Activated T-helper 1 cell treated with anti-CD3 and anti-CD28 coated beads, Interleukin-12 subunit alpha, Interleukin-12 subunit beta, Interleukin-2, Interleukin-4 antibody, amounts not matched to agents 30 ng/mL and 10 ng/mL and 1 ng/mL, durations not matched to agents 14 hours and 24 hours and 36 hours (primary cell): ENCODE results near the gene SYCP2. TPM values are rescaled to one million over a fixed set of nuclear protein-coding genes. Genes with fewer than 3 reads are reported as not detected.

Experiments
- DNase-seq: peaks from one replicate; pipeline ENCODE4 v3.0.0; 2021; ENCODE audit warnings: low spot score
- H3K27ac Mint-ChIP-seq: one replicate; pipeline ENCODE4 v1.8.0; 2021; ENCODE audit warnings: mild to moderate bottlenecking, mixed read lengths
- H3K27me3 Mint-ChIP-seq: one replicate; pipeline ENCODE4 v1.8.0; 2022; ENCODE audit warnings: mild to moderate bottlenecking, moderate library complexity, mixed read lengths; ENCODE audit not compliant: insufficient read depth
- H3K36me3 Mint-ChIP-seq: one replicate; pipeline ENCODE4 v1.8.0; 2021; ENCODE audit warnings: low read depth, mixed read lengths
- H3K4me1 Mint-ChIP-seq: one replicate; pipeline ENCODE4 v1.8.0; 2021; ENCODE audit warnings: low read depth, mixed read lengths
- H3K4me3 Mint-ChIP-seq: one replicate; pipeline ENCODE4 v1.8.0; 2021; ENCODE audit warnings: mild to moderate bottlenecking, moderate library complexity, mixed read lengths
- H3K9me3 Mint-ChIP-seq: one replicate; pipeline ENCODE4 v1.8.0; 2021; ENCODE audit warnings: mixed read lengths
- intact Hi-C: fragments of 100-400 bp; cut with micrococcal nuclease; formaldehyde crosslinking; loops from one replicate; pipeline ENCODE4 v1.15.1; 2024
- total RNA-seq: library from RNA; stranded (reverse); gene quantifications from 2 replicates; pipeline ENCODE4 v1.2.3, GENCODE V29; 2022

Gene SYCP2
- total RNA-seq, 1 donor from 2014 or later = 5.1 TPM

DNA sequence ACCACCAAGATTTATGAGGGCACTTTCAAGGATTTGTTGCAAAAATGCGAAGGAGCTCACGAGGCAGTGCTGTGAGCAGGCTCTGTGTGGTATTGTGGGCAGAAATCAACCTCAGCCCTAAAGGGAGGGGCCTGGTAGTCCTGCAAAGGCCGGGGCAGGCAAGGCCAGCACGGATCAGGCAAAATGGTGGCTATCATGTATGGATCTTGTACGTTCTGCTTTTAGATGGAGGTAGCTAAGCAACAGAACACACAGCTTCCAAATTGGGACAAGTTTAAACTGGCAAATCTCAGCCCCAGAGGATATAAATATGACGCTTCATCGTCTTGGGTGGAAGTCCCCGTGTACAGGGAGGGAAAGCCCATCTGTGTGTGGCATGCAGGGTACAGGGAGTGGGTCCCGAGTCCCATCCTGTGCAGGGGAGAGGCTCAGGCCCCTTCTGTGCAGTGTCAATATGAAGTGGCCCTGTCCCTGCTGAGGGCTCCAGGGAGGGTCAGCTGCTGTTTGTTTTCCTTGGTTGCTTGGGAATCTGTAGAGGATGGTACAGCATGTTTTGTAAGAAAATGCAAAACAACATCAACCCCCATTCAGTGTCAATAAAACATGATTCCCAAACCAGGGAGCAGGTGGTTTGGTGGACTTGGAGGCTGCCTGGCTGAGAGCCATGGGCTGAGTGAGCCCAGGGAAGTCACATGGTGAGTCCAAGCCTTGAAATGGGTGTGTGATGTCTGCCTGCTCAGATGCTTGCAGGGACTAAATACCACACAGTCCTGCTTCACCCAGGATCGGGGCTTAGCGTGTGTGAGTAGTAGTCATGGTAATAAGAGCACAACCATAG is 113.0 kb downstream of the SYCP2 start:
- Mint-ChIP-seq H3K27me3 (no peaks in the 10 kb centered on the region), H3K27ac (no peak overlapping the region), H3K36me3 (no peaks in the 10 kb centered on the region), H3K9me3 (no peaks in the 10 kb centered on the region), H3K4me1 (no peaks in the 10 kb centered on the region), H3K4me3 (no peak overlapping the region)
- intact Hi-C loops = no loop called here
- DNase-seq = no peak

DNA sequence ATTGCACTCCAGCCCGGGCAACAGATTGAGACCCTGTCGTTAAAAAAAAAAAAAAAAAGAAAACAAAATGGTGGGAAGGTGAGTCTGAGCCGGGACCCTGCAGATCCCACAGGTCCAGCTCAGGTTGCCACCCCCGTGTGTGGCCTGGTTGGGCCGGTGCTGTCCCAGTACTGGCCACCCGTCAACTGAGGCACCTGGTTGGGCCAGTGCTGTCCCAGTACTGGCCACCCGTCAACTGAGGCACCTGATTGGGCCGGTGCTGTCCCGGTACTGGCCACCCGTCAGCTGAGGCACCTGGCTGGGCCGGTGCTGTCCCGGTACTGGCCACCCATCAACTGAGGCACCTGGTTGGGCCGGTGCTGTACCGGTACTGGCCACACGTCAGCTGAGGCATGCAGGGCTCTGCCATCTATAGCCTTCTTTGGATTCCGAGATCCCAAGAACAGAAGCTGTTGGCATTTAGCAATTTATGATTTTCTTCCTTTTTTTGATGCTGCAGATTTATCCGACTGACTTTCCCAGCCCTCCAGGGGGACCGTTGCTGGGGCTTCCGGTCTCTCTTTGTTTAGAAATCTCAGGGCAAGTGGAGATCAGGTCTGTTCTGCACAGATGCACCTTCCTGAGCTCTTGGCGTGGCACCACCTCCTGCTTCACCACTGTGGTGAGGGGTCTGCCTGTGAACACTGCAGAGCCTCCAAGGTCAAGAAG is 113.8 kb downstream of the SYCP2 start:
- no peak for DNase-seq
- H3K4me3 Mint-ChIP-seq = no peak overlapping the region
- H3K4me1 Mint-ChIP-seq = no peaks in the 10 kb centered on the region
- H3K9me3 Mint-ChIP-seq = no peaks in the 10 kb centered on the region
- H3K27me3 Mint-ChIP-seq = no peaks in the 10 kb centered on the region
- intact Hi-C loops = no loop called here
- no peak overlapping the region for H3K27ac Mint-ChIP-seq
- H3K36me3 Mint-ChIP-seq = no peaks in the 10 kb centered on the region

DNA sequence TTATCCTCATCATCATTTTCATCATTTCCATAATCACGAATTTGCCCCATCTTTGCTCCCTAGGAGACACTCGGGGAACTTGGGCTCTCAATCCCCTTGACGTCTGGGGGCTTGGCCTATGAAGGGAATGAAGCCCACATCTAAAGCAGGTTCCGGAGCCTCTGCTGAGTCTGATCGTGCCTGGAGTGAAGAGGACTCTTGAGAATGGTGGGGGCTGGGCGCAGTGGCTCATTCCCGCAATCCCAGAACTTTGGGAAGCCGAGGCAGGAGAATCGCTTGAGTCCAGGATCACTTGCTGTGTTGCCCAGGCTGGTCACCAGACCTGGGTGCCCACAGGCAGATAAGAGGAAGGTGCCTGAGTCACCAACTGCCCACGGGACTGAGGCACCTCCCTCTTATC is 114.5 kb downstream of the SYCP2 start:
- no peak for DNase-seq
- Mint-ChIP-seq H3K4me3 (no peak overlapping the region), H3K36me3 (no peaks in the 10 kb centered on the region), H3K9me3 (no peaks in the 10 kb centered on the region), H3K4me1 (no peaks in the 10 kb centered on the region), H3K27me3 (no peaks in the 10 kb centered on the region), H3K27ac (no peak overlapping the region)
- intact Hi-C loops = no loop called here

DNA sequence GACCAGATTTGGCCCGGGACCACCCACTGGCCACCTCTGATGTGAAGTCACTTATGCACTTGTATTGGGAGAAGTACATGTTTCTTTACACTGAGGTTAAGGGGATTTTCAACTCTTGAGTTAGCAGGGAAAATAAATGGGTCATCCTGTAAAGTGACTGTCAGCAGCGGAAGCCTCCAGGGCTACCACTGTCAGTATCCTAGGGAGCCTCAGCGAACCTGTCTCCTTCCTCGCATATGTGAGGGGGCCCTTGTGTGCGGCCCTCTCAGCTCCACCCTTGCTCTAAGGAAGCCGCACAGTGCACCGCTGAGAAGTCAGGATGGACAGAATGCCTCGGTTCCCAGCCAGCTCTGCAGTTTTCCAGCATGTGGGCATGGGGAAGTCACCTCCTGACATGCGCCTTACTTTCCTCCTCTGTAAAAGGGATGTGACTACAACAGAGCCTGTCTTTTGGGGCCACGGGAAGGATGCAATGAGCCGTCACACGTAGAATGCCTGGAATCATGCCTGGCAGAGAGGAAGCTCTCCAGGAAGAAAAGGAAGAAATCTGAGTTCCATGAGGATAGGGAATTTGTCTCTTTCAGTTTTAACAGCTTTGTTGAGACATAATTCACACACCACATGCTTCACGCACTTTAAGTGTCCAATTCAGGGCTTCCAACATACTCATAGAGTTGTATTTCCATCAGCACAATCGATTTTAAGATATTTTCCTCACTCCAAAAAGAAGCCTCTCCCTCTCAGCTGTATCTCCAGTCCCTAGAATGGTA is 115.4 kb downstream of the SYCP2 start:
- no peak for DNase-seq
- Mint-ChIP-seq H3K27me3 (no peaks in the 10 kb centered on the region), H3K4me3 (no peak overlapping the region), H3K4me1 (no peaks in the 10 kb centered on the region), H3K36me3 (no peaks in the 10 kb centered on the region), H3K27ac (no peak overlapping the region), H3K9me3 (no peaks in the 10 kb centered on the region)
- intact Hi-C loops = no loop called here

DNA sequence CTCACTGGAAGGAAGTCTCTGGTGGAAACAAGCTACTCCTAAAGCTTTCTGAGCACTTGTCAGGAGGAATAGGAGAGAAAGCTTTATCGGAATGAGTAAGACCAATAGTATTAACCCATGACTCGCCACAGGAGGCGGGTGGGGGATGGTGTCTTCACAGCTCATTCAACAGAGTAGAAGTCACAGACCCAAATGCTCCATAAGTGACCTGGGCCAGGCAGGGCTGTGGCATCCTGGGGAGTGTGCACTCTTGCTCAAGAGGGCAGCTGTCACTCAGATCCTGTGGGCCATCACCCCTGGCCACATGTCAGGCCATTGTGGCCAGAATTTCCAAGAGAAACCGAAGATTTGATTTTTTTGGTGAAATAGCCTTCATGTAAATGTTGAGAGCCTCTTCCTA is 116.0 kb downstream of the SYCP2 start:
- intact Hi-C loops = no loop called here
- Mint-ChIP-seq H3K36me3 (no peaks in the 10 kb centered on the region), H3K27ac (no peak overlapping the region), H3K4me1 (no peaks in the 10 kb centered on the region), H3K27me3 (no peaks in the 10 kb centered on the region), H3K4me3 (no peak overlapping the region), H3K9me3 (no peaks in the 10 kb centered on the region)
- DNase-seq = no peak

DNA sequence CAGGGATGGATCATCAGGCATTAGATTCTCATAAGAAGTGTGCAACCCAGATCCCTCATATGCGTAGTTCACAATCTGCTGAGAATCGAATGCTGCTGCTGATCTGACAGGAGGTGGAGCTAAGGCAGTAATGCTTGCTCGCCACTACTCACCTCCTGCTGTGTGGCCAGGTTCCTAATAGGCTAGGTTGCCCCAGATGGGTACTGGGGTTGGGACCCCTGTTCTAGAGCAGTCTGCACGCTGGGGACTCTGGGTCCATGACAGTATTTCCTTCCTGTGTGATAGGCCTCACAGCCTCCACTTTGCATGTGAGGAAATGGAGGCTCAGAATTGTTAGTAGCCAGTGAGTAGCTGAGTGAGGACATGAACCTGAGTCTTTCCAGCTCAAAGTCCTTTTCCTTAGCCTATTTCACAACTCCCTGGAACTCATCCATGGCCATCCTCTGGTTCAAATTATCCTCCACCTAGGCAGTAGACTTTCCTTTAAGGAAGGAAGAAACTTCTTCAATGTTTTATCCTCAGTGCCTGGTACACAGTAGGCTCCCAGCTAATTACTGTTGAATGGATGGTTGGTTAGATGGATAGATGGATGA is 117.2 kb downstream of the SYCP2 start:
- Mint-ChIP-seq H3K4me1 (no peaks in the 10 kb centered on the region), H3K9me3 (no peaks in the 10 kb centered on the region), H3K27me3 (no peaks in the 10 kb centered on the region), H3K27ac (no peak overlapping the region), H3K4me3 (no peak overlapping the region), H3K36me3 (no peaks in the 10 kb centered on the region)
- intact Hi-C loops = no loop called here
- DNase-seq = no peak

DNA sequence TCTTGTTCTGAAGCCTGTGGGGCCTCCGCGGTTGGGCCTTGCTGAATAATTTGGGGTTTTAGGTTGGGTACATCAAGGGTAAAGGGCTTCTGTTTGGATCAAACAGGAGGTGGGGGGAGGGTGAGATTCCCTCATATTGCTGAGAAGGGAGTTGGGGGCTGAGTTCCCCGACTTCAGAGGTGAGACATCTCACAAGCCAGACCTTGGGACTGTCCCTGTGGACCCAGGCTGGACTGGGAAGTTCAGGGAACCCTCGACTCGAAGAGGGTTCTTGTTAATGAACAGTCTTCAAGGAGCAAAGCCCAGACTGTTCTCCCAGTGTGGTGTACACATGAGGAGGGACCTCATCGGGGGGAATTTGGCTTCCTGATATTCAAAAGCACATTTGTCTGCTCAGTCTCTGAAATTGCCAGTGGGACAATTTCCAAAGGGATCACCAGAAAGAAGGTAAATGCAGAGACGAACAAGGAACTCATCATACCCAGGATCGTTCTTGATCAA is 118.5 kb downstream of the SYCP2 start:
- no peaks in the 10 kb centered on the region for H3K36me3 Mint-ChIP-seq
- intact Hi-C loops = no loop called here
- H3K9me3 Mint-ChIP-seq = no peaks in the 10 kb centered on the region
- DNase-seq = no peak
- no peak overlapping the region for H3K27ac Mint-ChIP-seq
- no peaks in the 10 kb centered on the region for H3K4me1 Mint-ChIP-seq
- no peaks in the 10 kb centered on the region for H3K27me3 Mint-ChIP-seq
- H3K4me3 Mint-ChIP-seq = no peak overlapping the region

DNA sequence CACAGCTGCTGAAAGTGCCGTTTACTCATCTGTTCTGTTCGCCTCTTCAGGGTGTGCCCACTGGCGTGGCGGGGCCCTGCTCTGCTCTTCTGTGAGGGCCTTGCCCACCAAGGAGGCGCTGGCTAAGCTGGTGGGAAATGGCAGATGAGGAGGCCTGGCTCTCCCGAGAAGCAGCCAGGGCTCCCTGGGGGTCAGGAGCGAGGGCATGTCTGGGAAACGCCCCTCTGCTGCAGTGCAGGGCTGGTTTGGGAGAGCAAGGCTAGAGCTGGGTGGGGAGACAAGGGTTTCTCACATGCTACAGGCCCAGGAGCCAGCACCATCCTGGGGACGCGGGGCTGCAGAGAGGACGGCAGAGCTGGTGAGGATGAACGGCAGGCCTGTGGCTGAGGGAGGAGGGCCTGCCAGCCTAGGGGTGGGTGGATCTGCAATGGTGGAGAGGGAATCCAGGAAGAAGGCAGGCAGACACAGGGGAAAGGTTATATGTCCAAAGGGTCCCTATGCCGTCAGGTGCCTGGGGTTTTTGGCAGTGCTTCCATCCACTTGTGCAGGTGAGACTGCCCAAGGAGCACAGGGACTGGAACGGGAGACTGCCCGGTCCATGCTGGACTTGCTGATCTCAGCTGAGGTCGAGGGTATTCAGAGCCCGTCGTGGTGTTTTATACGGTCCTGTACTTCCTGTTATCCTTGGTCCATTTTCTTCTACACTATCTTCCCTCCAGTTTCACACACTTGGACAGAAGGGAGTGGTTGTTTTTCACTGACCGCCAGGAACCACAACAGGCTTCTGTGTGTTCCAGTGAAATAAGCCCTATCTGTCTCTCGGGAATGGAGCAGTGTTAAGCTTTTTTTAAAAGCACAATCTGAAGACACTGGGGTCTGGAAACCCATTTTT is 119.2 kb downstream of the SYCP2 start:
- intact Hi-C loops = no loop called here
- Mint-ChIP-seq H3K9me3 (no peaks in the 10 kb centered on the region), H3K36me3 (no peaks in the 10 kb centered on the region), H3K27ac (no peak overlapping the region), H3K4me1 (no peaks in the 10 kb centered on the region), H3K27me3 (no peaks in the 10 kb centered on the region), H3K4me3 (no peak overlapping the region)
- DNase-seq = no peak

Other genes starting within 250 kb of the SYCP2 start
- 7.0 and 7.6 TPM in 2 replicates for gene PPP1R3D, start 6.7 kb upstream of the SYCP2 start, total RNA-seq
- gene FAM217B, start 6.8 kb upstream of the SYCP2 start, total RNA-seq = 33.9 and 35.6 TPM in 2 replicates
- 0.41 and 0.56 TPM in 2 replicates for gene CDH26, start 24.8 kb upstream of the SYCP2 start, total RNA-seq